HG03378 (cell line): ENCODE results near the gene ATG7.
"Not testable (repeated sequence)": the region's sequence is repeated elsewhere in the genome, so short reads cannot be mapped to it uniquely, and the experiment has no call there.

Source experiments
- ATAC-seq: cut with Tn5 transposase; IDR thresholded peaks from one replicate; pipeline ENCODE4 v1.9.1; 2021; ENCODE audit warnings: mild to moderate bottlenecking, moderate library complexity; ENCODE audit not compliant: unreplicated experiment

ATG7 gene

DNA sequence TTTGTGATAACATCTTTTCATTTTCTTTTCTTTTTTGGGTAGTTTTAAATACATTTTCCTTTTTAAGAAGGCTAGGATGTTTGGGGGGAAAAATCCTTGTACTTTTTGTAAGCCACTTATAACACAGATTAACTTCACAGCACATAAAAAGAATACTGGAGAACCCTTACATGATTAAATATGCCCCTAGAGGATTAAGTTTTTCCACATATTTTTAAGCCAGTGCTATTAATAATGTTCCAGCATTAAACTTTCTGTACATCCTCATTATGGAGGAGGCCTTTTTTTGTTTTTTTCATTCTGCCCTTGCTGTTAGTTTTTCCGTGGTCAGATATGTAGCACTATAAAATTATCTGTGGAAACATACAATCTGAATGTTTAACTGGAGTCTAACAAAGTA lies 147.9 kb downstream of the ATG7 start:
- ATAC-seq = no peak

DNA sequence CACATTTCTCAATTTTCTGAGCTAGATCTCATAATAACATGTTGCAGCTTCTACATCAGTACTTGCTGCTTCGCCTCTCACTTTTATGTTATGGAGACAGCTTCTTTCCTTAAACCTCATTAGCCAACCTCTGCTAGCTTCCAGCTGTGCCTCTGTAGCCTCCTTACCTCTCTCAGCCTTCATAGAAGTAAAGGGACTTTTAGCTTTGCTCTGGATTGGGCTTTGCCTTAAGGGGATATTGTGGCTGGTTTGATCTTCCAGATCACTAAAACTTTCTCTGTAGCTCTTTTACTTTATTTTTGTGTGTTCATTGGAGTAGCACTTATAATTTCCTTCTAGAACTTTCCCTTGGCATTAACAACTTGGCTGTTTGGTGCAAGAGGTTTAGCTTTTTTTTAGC lies 150.1 kb downstream of the ATG7 start:
- no peak for ATAC-seq

DNA sequence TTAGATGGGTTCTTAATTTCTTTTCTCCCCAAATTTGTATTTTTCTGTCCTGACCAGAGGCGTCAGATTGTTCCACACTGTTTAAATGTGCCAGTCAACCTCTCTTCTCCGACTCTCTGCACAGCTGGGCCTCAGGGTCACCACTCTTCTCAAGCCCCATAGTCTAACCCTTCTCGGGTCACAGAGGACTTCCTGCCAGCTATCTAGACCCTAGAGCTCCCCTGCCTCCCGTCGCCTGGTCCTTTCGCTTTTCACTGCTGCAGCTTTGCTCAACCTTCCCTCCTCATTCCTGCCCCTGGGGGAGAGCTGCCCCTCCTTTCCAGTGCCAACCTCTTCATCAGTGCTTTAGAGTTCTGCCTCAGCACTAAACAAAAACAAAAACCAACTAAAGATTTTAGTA lies 151.7 kb downstream of the ATG7 start:
- ATAC-seq = no peak

DNA sequence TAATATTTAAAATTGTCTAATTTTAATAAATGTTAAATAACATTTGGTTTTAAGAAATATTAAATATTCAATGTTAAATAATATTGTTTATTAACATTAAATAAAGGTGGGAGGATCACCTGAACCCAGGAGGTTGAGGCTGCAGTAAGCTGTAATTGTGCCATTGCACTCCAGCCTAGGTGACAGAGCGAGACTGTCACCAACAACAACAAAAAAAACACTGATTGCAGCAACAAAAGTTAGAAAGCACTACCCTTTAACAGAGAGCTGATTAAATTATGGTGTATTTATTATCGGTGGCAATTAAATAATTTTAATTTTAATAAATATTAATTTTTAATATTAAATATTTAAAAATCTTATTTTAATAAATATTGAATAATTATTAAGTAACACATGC lies 152.1 kb downstream of the ATG7 start:
- no peak for ATAC-seq

DNA sequence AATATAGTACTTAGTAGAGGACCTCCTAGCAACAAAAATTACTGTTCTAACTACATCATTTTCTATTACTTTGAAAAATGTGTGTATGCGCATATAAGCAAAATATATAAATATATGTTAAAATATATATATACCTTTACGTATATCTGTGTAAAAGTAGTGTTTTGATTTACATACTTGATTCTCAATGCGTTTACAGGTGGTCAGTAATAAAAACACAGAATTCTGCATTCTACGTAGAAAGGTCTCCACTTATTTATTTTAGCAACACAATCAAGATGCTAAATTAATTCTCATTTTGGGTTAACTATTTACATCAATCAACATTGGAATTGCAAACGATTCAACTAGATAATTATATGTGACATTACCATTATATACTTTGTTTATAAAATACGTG lies 158.0 kb downstream of the ATG7 start:
- ATAC-seq = no peak

DNA sequence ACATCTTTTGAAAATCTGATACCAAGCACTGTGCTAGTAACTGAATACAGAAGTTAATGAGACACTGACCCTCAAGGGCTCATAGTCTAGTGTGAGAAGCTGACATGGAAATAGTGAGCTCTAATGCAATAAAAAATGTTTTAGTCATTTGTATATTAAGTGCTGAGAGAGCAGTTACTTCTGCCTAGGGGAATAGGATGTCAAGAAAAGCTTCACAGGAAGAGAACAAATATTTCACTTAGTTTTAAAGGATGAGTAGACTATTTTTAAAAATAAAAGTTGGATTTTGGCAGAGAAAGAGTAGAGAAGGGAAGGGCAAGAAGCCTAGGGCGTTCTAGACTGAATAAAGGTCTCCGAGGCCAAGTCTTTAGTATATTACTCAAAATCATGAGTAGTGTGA lies 158.4 kb downstream of the ATG7 start:
- no peak for ATAC-seq

DNA sequence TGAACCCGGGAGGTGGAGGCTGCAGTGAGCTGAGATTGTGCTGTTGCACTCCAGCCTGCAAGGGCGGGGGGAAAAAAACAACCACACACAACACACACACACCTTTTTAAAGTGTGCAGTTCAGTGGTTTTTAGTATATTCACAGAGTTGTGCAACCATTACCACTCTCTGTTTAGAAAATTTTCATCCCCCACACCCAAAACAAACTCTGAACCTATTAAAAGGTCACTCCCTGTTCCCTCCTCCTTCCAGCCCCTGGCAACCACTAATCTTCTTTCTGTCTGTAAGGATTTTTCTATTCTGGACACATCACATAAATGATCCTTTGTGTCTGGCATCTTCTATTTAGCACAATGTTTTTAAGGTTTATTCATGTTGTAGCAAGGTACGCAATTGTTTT lies 159.1 kb downstream of the ATG7 start:
- no peak for ATAC-seq

DNA sequence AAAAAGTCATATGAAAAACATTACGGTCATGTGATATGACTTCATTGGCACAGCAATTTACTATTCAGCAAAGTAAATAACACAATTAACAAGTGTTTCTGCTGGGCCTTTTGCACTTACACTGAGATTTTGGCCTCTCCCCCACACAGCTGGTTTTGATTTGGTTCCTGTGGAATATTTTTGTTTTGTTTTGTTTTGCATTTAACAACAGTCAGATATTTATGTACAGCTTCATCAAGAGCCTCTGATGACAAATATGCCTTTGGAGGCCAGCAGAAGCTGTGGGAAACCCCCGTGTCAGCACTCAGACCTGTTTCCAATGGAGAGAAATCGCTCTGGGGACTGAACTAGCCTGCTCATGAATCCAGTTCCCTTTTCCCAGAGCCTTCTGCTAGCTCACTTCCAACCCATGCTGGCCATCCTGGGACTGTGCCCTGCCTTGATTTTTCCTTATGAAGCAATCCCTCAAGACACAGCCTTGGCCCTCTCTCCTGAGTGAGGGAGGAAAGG lies 161.9 kb downstream of the ATG7 start:
- no peak for ATAC-seq

DNA sequence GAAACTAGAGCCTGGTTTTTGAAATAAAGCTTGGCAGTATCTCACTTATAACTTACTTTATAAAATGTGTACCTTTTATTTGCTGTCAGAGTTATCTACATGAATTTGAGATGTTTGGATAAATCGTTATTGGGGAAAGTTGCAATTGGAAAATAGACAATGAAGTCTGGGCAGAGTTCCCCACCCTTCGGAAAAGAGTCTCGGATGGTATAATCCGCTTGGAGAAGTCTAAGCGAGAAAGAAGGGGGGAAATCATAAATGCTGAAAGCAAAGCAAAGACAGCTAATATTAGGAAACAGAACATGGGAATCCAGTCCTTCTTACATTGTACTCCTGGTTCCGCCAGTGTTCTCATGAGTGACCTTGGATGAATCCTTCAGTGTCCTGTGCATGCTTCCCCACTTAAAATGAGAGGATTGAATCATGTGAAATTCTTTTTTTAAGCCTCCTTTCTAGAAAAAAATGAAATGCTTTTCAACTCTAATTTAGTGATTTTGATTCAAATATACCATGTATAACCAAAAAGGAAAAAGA lies 162.4 kb downstream of the ATG7 start:
- no peak for ATAC-seq

DNA sequence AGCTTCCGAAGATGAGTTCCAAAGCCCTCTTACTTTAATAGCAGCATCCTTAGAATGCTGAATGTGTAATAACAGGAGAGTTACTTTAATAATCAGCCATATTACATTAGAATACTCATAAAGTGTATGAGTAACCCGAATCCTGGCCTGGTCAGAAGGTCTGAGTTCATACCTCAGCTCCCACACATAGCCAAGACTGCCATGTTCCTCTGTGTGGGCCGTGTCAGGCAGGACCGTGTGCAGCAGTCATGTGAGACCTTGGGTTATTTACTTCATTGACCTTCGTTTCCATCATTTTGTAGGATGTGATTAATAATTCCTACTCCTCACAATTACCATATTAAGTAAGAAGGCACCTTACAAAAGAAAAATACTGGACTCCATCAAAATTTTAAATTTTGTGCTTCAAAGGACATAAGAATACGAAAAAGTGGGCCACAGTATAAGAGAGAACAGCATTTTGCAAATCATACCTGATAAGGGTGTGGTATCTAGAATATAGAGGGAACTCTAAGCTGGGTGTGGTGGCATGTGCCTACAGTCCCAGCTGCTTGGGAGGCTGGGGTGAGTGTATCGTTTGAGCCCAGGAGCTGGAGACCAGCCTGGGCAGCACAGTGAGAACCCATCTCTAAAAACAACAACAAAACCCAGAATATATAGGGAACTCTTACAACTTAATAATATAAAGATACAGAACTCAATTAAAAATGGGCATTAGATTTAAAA lies 163.4 kb downstream of the ATG7 start:
- no peak for ATAC-seq

DNA sequence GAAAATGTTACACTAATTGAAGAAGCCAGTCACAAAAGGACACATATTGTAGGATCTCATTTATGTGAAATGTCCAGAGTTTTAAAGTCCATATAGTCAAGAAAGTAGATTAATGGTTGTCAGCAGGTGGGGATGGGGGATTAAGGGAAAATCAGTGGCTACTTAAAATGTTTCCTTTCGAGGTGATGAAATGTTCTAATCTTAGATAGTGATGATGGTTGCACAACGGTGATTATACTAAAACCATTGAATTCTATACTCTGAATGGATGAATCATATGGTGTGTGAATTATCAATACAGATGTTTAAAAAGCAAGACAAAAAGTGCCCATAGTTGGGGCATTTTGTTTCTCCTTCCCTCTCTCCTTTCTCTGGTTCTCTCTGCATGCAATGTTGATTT lies 164.6 kb downstream of the ATG7 start:
- ATAC-seq = no peak

DNA sequence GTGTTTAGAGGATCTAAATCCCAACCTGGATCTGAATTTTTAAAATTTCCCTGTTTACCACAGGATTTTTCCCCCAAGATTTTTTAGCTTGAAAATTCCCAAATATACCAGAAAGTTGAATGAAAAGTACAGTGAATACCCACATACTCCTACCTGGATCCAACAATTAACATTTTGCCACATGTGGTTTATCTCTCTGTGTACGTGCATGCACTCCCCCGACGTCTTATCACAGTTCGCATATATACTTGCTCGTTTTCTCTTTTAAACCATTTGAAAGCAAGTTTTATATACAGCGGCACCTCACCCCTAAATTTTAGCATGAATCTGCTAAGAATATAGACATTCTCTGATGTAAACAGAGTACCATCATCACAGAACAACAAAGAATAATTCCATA lies 165.3 kb downstream of the ATG7 start:
- no peak for ATAC-seq

DNA sequence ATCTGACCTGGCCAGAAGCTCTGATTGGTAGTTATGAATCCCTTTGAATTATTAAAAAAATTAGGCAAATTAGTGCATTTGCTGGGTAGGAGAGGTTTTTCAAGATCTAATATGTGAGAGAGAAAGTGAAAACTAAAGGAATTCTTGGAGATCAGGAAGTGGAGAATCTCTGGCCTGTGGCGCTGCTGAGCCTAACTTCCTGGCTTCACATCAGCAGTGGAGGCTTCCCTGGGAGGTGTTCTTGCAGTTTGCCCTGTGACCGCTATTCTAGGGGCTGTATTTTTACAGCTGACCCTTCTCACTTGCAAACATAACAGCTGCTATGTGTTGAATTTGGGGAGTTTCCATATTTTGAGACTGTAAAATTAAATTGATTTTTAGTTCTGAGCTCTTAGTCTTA lies 166.4 kb downstream of the ATG7 start:
- no peak for ATAC-seq

DNA sequence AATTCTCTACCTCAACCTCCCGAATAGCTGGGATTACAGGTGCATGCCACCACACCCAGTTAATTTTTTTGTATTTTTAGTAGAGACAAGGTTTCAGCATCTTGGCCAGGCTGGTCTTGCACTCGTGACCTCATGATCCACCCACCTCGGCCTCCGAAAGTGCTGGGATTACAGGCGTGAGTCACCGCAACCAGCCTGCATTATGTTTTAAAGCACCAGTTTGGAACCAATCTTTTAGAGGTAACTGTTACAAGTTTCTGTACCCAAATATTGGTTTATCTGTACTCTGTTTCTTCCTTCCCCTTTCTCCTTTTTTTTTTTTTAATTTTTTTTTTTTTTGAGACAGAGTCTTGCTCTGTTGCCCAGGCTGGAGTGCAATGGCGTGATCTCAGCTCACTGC lies 169.1 kb downstream of the ATG7 start:
- ATAC-seq = not testable (repeated sequence)

DNA sequence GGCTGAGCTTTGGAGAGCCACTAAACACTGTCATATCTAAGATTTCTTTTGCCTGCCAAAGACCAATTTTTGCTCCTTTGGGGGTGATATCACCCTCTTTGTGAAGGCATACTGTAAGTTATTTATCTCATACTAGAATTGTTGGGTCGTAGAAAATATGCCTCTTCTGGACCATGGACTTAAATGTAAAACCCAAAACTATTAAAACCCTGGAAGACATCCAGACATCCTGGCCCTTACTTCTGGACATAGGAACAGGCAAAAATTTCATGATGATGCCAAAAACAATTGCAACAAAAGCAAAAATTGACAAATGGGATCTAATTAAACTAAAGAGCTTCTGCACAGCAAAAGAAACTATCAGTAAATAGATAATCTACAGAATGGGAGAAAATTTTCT lies 172.2 kb downstream of the ATG7 start:
- ATAC-seq = no peak

DNA sequence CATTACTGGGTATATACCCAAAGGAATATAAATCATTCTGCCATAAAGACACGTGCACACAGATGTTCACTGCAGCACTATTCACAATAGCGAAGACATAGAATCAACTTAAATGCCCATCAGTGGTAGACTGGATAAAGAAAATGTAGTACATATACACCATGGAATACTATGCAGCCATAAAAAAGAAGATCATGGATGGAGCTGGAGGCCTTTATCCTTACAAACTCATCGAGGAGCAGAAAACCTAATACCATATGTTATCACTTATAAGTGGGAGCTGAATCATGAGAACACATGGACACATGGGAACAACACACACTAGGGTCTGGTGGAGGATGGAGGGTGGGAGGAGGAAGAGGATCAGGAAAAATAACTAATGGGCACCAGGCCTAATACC lies 173.0 kb downstream of the ATG7 start:
- not testable (repeated sequence) for ATAC-seq

DNA sequence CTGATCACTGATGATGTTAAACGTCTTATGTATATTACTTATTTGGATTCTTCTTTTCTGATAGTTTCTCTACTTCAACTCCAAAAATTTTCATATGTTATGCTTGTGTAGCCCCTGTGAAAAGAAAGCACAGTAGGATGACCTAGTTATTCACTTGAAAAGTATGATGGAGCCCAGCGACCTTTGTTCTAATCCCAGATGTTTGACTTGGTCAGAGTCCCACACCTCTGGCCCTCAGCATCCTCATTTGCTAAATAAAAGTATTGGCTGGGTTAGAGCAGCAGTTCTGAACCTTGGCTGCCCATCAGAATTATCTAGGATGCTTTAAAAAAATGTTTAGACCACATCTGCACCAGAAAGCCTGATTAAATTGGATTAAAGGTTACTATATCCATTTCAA lies 173.7 kb downstream of the ATG7 start:
- no peak for ATAC-seq

DNA sequence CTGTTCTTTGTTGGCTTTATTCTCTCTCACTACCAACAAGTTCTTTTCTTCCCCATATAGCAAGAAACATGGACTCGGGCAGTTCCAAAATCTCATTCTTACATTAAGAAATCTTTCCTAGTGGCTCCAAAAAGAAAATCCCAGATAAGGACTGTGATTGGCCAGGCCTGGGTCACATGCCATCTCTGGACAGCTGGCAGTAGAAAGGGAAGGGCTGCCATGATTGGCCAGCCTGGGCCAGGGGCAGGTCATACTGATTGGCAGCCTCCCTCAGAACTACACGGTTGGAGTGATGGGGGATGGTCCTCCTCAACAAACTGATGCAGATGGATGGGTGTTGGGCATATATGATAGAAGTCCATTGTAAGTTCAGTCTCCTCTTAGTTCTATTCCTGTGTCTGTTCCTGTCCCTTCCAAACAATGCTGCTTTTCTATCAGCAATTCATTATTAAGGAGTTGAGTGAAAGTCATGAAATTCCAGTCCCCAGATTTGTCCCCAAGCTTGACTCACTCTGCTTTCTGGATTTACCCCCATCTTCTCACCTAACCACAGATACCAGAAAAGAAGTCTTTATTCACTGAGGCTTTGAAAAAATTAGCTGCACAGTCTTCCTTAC lies 175.5 kb downstream of the ATG7 start:
- no peak for ATAC-seq

DNA sequence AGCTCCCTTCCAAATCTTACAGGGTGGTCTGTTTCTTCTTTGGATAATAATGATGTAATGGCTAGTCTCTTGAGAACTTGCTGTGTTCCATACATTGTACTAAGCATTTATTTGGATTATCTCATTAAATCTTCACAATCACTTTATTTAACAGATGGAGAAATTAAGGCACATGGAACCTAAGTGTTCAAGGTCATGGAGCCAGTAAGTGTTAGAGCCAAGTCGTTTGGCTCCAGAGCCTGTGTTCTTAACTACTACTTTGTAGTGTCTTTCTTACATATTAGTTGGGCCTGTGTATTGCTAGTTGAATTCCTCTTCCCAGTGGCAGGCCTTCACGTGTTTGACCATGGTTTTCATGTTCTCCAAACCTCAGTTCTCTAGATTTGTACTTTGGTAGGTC lies 177.8 kb downstream of the ATG7 start:
- no peak for ATAC-seq

DNA sequence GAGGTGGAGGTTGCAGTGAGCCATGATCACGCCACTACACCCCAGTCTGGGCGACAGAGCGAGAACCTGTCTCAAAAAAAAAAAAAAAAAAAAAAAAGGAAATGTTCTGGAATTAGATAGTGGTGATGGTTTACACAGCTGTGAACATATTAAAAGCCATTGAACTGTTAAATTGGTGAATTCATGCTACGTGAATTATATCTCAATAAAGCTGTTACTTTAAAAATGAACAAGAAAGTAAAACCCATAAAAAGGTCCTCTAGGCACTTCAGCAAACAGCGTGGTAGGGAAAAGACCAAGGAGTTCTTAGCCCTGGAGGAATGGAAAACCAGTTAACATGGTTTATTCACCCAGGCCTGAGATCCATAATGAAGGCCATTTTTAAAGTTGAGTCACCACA lies 180.1 kb downstream of the ATG7 start:
- ATAC-seq = no peak

DNA sequence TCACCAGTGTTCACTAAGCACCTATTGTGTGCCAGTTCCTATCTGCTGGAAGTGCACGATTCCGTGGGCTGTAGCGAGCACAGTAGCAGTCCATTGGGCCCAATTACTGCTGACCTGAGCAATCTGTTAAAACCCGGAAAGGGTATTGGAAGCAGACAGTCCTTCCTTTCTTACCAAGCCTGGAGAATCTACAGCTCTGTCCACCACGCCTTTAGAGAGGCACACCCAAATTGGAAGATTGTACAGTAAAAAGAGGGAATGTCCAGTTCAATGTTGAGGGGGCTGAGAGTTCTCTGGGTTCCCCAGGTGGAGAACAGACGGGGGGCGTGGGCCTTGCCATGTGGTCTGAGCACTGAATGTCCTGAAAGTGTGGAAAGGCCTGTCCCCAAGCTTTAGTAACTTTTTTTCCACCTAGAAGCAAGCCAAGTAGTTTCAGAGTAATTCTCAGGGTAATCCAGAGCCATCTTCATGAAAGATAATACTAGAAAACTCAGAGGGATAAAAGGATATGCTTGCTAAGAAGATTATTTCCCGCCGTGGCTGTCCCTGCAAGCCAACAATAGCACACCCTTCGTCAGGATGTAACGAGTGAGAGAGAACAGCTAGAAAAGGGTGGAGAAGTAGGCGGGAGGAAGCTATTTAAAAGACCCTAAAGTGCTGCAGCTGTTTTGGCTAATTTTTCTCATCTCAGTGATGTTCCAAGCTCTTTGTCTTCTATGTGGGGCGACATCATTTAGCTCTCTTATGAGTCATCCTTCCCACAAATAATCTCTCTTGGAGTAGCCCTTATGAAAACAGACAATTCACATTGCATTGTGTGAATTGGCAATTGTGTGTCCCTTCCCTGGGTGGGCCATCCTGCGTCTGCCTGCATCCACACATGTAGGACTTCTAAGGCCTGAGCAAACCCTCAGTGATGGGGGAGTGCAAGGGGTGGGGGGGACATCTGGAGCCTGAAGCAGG lies 181.0 kb downstream of the ATG7 start:
- no peak for ATAC-seq
